GM18520 (cell line): ENCODE data around the gene SLC39A11.
"Not testable (repeated sequence)": the region's sequence is repeated elsewhere in the genome, so short reads cannot be mapped to it uniquely, and the experiment has no call there.

Experiments used
- ATAC-seq: cut with Tn5 transposase; IDR thresholded peaks from one replicate; pipeline ENCODE4 v1.9.1; 2021; ENCODE audit not compliant: unreplicated experiment

The SLC39A11 gene

GRCh38 chr17:72928454-72929136 is 163.9 kb downstream of the SLC39A11 start:
- no peak for ATAC-seq

DNA sequence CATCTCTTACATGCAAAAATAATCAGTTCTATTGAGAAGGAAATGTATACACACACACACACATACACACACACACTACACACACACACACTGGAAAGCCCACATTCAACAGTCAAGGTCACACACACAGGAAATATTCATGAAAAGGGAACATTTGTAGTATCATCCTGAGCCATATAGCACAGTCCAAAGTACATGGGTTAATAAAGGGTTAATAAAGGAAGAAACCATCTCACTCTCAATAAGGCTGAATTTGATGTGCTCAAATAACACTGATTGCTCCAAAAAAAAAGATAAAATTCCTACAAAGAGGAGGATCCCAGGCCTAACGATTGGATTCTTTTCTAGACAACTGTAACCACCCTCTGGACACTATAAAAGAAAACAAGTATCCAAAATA is 164.7 kb downstream of the SLC39A11 start:
- no peak for ATAC-seq

DNA sequence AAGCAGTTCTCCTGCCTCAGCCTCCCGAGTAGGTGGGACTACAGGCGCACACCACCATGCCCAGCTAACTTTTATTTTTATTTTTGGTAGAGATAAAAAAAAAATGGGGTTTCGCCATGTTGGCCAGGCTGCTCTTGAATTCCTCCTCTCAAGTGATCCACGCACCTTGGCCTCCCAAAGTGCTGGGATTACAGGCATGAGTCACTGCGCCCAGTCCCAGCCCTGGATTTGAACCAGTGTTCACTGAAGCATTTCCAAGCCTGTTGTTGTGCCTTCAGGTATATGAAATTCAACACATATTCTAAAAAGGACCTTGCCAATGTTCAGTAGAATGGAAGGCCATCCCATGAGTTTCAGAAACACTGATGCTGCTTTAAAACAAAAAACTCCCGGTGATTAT is 165.3 kb downstream of the SLC39A11 start:
- ATAC-seq = no peak

DNA sequence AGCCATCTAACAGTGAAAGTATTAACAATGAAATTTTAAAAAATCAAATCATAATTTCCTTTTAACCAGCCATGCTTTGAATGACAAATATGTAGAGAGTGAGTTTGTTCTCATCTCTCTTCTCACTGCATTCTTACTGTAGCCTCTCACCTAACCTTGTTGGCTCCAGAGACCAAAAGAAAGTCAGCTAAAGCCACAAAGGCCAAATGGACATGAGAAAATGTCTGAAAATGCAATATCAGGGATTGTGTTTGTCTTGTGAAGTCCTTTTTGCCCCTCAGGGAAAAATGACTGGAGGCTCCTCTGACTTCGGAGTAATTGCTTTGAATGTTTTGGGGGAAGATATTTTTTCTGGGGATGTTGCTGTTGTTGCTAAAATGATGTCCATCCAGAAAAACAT is 166.3 kb downstream of the SLC39A11 start:
- no peak for ATAC-seq

DNA sequence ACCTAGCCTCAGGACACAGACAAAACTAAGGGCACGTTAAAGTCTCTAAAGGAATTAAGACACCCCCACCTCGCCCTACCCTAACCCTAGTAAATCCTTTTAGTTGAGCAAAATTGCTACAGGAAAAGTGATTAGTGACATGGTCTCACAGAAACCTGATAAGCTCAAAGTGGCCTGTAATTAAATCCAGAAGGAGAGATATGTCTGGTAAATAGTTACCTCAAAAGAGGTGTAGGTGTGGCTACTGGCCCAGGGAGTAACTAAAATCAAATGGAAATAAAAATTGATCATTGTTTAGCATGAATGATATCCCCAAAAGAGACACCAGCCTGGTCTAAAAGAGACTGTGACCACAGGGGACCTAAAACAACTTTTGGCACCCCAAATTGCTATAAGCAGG is 168.3 kb downstream of the SLC39A11 start:
- no peak for ATAC-seq

GRCh38 chr17:72922219-72922618 is 170.3 kb downstream of the SLC39A11 start:
- no peak for ATAC-seq

DNA sequence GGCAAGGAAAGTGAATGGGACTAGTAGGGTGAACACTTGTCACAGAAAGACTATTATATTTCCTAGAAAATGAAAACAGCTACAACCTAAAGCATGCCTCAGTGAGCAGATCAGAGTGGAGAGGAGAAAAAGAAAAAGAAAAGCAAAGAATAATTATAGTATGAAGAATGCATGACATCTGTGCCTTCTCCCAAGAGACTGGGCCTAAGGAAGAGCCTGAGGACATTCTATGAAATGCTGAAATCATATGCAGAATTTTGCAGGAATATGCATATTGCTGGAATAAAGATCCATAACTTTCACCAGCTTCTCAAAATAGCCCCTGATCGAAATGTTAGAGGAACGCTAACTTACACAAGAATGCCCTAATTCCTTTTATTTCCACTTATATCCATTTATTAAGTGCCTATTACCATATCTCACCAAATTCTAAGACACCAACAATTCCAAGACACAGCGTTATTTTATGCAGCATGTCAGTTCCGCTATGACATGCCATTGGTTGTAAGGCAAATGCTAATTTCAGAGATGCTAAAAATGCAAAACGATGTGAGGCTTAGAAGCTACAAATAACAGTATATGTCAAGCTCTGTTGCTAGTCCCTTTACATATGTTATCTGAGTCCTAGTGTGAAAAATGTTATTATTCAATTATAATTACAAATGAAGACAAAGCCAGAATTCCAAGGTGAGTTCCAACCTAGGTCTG is 171.0 kb downstream of the SLC39A11 start:
- no peak for ATAC-seq

- ATAC-seq = no peak
Measured at GRCh38 chr17:72920513-72920912, 172.0 kb downstream of the SLC39A11 start.

GRCh38 chr17:72916991-72917390 is 175.5 kb downstream of the SLC39A11 start:
- ATAC-seq = no peak

GRCh38 chr17:72915625-72916081 is 176.8 kb downstream of the SLC39A11 start:
- no peak for ATAC-seq

DNA sequence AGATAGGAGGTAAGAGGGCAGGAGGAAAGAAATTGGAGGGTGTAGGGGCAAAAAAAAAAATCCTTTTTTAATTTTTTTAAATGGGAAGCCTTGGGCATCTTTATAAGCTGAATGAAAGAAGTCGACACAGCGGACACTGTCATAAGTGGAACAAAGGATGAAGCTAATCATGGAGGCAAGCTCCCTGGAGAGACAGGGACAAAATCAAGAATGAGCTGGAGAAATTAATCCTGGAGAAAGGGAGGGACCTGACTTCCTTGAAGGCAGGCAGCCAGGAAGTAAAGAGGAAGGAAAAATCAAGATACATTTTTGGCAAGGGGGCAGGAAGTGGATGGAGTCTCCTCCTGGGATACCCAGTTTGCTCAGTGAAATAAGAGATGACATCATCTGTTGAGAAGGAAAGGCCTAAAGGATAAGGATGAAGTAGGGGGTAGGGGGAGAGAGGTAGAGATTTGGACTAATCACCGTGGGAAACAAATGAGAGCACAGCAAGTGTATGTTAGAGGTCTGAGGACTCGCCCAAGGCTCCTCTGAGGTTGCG is 179.3 kb downstream of the SLC39A11 start:
- ATAC-seq = no peak

- ATAC-seq = no peak
Measured at GRCh38 chr17:72906306-72906705, 186.2 kb downstream of the SLC39A11 start.

DNA sequence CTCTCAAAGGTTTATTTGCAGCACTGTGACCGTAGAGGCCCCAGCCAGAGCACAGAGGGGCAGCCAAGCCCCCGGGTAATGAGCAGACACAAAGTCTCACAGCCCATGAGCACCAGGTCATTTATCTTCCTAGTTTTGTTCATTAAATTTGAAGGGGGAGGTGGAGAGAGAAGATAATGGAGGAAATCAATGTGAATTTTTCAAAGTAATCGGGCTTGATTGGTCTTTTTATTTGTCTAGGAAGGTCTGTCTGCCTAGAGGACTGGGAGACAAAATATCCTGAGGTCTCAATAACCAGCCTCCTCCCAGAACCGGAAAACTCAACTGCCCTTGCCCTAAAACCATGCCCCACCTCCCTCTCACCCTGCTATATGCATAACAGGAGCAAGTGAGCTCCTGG is 189.0 kb downstream of the SLC39A11 start:
- no peak for ATAC-seq

DNA sequence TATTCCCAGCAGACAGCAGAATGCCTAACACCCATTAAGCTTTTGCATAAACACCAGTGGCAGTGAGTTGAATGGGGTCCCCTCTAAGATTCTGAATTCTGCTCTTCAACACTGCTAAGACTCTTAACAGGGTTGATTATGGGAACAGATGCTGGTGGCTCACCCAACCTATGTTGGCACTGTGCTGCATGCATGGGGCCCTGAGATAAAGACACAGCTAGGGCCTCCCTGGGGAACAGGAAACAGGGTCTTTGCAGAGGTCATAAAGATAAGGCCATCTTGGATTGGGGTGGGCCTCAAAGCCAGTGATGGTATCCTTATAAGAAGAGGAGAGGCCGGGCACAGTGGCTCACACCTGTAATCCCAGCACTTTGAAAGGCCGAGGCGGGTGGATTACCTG is 190.8 kb downstream of the SLC39A11 start:
- no peak for ATAC-seq

GRCh38 chr17:72901083-72901482 is 191.4 kb downstream of the SLC39A11 start:
- no peak for ATAC-seq

DNA sequence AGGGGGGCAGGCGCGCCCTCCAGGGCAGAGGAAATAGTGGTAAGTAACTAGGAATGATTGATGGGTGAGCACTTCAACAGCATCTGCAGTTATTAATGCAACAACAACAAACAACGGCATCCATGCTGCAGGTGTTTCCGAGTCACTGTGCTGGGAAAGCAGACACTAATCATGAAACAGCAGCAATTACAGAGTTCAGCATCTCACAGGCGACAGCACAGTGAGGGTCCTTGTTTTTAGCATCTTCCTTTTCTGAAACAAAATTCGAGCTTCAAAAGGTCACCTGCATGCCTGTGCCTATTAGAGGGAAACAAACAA is 191.9 kb downstream of the SLC39A11 start:
- ATAC-seq = no peak

DNA sequence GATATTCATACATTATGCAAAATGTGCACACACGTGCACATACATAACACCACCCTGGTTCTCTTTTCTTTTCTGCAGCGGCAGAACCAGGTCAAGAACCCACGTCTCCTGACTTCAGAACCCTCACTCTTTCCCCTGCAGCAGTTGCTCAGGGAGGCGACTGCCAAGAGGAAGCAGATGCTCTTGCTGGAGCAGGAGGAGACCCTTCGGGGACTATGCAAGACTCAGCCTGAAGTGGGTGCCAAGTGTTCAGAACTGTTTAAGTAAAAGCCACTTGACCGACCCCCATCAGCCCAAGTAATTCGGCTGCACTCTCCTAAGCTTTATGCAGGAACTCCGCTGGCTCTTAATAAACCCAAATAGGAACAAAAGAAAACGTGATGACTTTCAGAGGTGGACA is 193.8 kb downstream of the SLC39A11 start:
- ATAC-seq = no peak

GRCh38 chr17:72896288-72896687 is 196.2 kb downstream of the SLC39A11 start:
- ATAC-seq = not testable (repeated sequence)

- ATAC-seq = no peak
Measured at GRCh38 chr17:72891627-72892026, 200.9 kb downstream of the SLC39A11 start.

- ATAC-seq = no peak
Measured at GRCh38 chr17:72890711-72891110, 201.8 kb downstream of the SLC39A11 start.

DNA sequence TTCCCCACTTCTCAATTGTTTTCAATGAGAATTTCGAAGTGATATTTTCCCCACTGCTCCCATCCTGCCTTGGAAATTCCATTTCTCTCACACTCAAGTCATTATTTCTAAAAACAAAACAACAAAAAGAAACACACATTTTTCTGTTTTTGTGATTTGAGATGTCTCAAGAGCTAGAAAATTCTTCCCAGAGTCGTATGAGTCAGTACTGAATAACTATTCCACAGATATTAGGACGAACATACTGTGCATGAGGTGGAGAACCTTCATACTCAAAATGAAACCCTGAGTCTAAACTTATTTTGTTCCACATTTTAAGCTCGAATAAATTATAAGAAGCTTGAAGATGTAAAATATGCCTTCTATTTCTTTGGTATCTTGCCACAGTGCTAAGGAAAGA is 204.6 kb downstream of the SLC39A11 start:
- ATAC-seq = no peak

DNA sequence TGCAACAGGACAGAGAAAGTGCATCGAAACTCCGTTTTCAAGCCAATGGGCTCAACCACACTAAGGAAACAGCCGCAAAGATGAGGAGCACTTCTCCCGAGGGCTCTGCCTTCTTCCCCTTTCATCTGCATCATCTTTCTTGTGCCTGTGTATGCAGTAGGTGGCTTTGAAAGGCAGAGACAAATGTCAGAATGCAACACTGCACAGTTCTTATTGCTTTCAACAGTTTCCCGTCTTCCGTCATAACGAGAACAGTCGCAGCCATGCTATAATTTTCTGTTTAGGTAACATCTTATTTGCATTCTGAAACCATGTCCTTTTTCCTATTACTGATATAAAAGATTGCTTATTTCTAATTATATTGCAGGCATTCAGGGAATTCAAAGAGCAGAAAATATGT is 205.2 kb downstream of the SLC39A11 start:
- no peak for ATAC-seq

GRCh38 chr17:72886622-72887021 is 205.9 kb downstream of the SLC39A11 start:
- no peak for ATAC-seq
